HG03108 (cell line): ENCODE measurements around the gene ZNF536.

Experiments used
- ATAC-seq: cut with Tn5 transposase; IDR thresholded peaks from one replicate; pipeline ENCODE4 v1.9.1; 2021; ENCODE audit warnings: moderate library complexity; ENCODE audit not compliant: unreplicated experiment

Gene ZNF536

GRCh38 chr19:30361721-30362120 lies 10.5 kb upstream of the ZNF536 start:
- no peak for ATAC-seq

- no peak for ATAC-seq
Measured at GRCh38 chr19:30362156-30362754, 9.9 kb upstream of the ZNF536 start.

- no peak for ATAC-seq
Measured at GRCh38 chr19:30363073-30363472, 9.1 kb upstream of the ZNF536 start.

GRCh38 chr19:30364866-30365800 lies 7.1 kb upstream of the ZNF536 start:
- no peak for ATAC-seq

GRCh38 chr19:30366282-30366681 lies 5.9 kb upstream of the ZNF536 start:
- no peak for ATAC-seq

GRCh38 chr19:30367006-30367405 lies 5.2 kb upstream of the ZNF536 start:
- no peak for ATAC-seq

GRCh38 chr19:30367421-30367820 lies 4.8 kb upstream of the ZNF536 start:
- no peak for ATAC-seq

GRCh38 chr19:30369833-30370232 lies 2.4 kb upstream of the ZNF536 start:
- ATAC-seq, result no peak

- ATAC-seq, result no peak
Measured at GRCh38 chr19:30371161-30371836, 885 bp upstream of the ZNF536 start.

- no peak for ATAC-seq
Measured at GRCh38 chr19:30373593-30373992, 1.4 kb downstream of the ZNF536 start.

- ATAC-seq, result no peak
Measured at GRCh38 chr19:30374539-30374864, 2.3 kb downstream of the ZNF536 start.

GRCh38 chr19:30374865-30375552 lies 2.8 kb downstream of the ZNF536 start:
- no peak for ATAC-seq

GRCh38 chr19:30375553-30376031 lies 3.4 kb downstream of the ZNF536 start:
- ATAC-seq, result no peak

- ATAC-seq, result no peak
Measured at GRCh38 chr19:30376272-30376671, 4.1 kb downstream of the ZNF536 start.

- no peak for ATAC-seq
Measured at GRCh38 chr19:30376826-30377425, 4.7 kb downstream of the ZNF536 start.

GRCh38 chr19:30378701-30379100 lies 6.5 kb downstream of the ZNF536 start:
- no peak for ATAC-seq

GRCh38 chr19:30379841-30380610 lies 7.8 kb downstream of the ZNF536 start:
- ATAC-seq, result no peak

GRCh38 chr19:30381366-30381765 lies 9.2 kb downstream of the ZNF536 start:
- no peak for ATAC-seq

GRCh38 chr19:30385174-30385573 lies 13.0 kb downstream of the ZNF536 start:
- ATAC-seq, result no peak

GRCh38 chr19:30385666-30386065 lies 13.5 kb downstream of the ZNF536 start:
- no peak for ATAC-seq
